ENCODE results near the gene LGR6. TPM values are rescaled to one million over a fixed set of nuclear protein-coding genes. Genes with fewer than 3 reads are reported as not detected.

LGR6 gene
- total and polyA plus RNA-seq, 2 of the 4 experiments (the other 2 are of a cell fraction) = not detected

- TF ChIP-seq, protein P1, sequence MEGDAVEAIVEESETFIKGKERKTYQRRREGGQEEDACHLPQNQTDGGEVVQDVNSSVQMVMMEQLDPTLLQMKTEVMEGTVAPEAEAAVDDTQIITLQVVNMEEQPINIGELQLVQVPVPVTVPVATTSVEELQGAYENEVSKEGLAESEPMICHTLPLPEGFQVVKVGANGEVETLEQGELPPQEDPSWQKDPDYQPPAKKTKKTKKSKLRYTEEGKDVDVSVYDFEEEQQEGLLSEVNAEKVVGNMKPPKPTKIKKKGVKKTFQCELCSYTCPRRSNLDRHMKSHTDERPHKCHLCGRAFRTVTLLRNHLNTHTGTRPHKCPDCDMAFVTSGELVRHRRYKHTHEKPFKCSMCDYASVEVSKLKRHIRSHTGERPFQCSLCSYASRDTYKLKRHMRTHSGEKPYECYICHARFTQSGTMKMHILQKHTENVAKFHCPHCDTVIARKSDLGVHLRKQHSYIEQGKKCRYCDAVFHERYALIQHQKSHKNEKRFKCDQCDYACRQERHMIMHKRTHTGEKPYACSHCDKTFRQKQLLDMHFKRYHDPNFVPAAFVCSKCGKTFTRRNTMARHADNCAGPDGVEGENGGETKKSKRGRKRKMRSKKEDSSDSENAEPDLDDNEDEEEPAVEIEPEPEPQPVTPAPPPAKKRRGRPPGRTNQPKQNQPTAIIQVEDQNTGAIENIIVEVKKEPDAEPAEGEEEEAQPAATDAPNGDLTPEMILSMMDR (conservative IDR thresholded peaks at IDR 0.05; ENCODE audit: low read depth, low read length) = no peak
Measured at GRCh38 chr1:202163281-202164270, 30.0 kb upstream of the LGR6 start (continued).
